Gastrocnemius medialis (tissue), 4 donors: ENCODE data around the gene CNTN4.

Experiments
- CTCF ChIP-seq, 5 experiments: fragments of 450-650 bp in 3 of 5; fragments of 200-600 bp in 2 of 5; sonication (generic) in 2 of 5; IDR thresholded peaks in 4 of 5; conservative IDR thresholded peaks in 1 of 5; 1 replicate in 4 of 5; 2 replicates in 1 of 5; pipeline ENCODE4 v1.5.1; 2016 to 2019; ENCODE audit warnings: antibody characterized with exemption in 5 of 5, mild to moderate bottlenecking in 3 of 5, moderate library complexity in 3 of 5
- POLR2A ChIP-seq, 2 donors: fragments of 450-650 bp; IDR thresholded peaks; one replicate each; pipeline ENCODE4 v1.6.1; 2017; ENCODE audit warnings: antibody characterized with exemption in 2 of 2, mild to moderate bottlenecking in 2 of 2, moderate library complexity in 2 of 2

- TF ChIP-seq CTCF (IDR thresholded peaks at IDR 0.05 in 4 of 5, conservative IDR thresholded peaks at IDR 0.05 in 1 of 5) (no peak), POLR2A (IDR thresholded peaks at IDR 0.05) (no peak)
Measured at GRCh38 chr3:2784627-2785026, 686.0 kb downstream of the CNTN4 start.
